GM18505 (cell line): ENCODE measurements around the gene ARPC1A.
"Not testable (repeated sequence)": the region's sequence is repeated elsewhere in the genome, so short reads cannot be mapped to it uniquely, and the experiment has no call there.

Source experiments
- ATAC-seq: cut with Tn5 transposase; IDR thresholded peaks from one replicate; pipeline ENCODE4 v1.9.1; 2021; ENCODE audit not compliant: unreplicated experiment
- POLR2A ChIP-seq: IDR thresholded peaks from 4 replicates; pipeline ENCODE4 v1.6.1; 2011; ENCODE audit warnings: borderline replicate concordance; ENCODE audit not compliant: insufficient read depth, insufficient read length; ENCODE audit errors: extremely low read depth

Gene ARPC1A

GRCh38 chr7:99309111-99309510 lies 16.6 kb upstream of the ARPC1A start:
- TF ChIP-seq POLR2A: no peak
- no peak for ATAC-seq

GRCh38 chr7:99310004-99310403 lies 15.7 kb upstream of the ARPC1A start:
- ATAC-seq: no peak
- no peak for TF ChIP-seq POLR2A

- no peak for TF ChIP-seq POLR2A
- no peak for ATAC-seq
These were observed 14.0 kb upstream of the ARPC1A start for GRCh38 chr7:99311702-99312101.

- ATAC-seq: no peak
- TF ChIP-seq POLR2A: no peak
These were observed 13.1 kb upstream of the ARPC1A start for GRCh38 chr7:99312316-99313203.

GRCh38 chr7:99313204-99313573 lies 12.5 kb upstream of the ARPC1A start:
- ATAC-seq: no peak
- TF ChIP-seq POLR2A: no peak

GRCh38 chr7:99314504-99314903 lies 11.2 kb upstream of the ARPC1A start:
- ATAC-seq: no peak
- no peak for TF ChIP-seq POLR2A

- TF ChIP-seq POLR2A: no peak
- ATAC-seq: no peak
These were observed 5.3 kb upstream of the ARPC1A start for GRCh38 chr7:99320371-99320770.

- not testable (repeated sequence) for ATAC-seq
These were observed 3.0 kb upstream of the ARPC1A start for GRCh38 chr7:99322659-99323058.

- ATAC-seq: no peak
- no peak for TF ChIP-seq POLR2A
These were observed 1.1 kb upstream of the ARPC1A start for GRCh38 chr7:99324559-99324958.

GRCh38 chr7:99325001-99325493 lies 651 bp upstream of the ARPC1A start:
- TF ChIP-seq POLR2A: no peak
- ATAC-seq: no peak

GRCh38 chr7:99326408-99326782 lies 697 bp downstream of the ARPC1A start:
- no peak for ATAC-seq
- TF ChIP-seq POLR2A: no peak

GRCh38 chr7:99330314-99330961 lies 4.7 kb downstream of the ARPC1A start:
- not testable (repeated sequence) for ATAC-seq

GRCh38 chr7:99331002-99331401 lies 5.3 kb downstream of the ARPC1A start:
- no peak for TF ChIP-seq POLR2A
- ATAC-seq: no peak

- no peak for TF ChIP-seq POLR2A
- no peak for ATAC-seq
These were observed 13.9 kb downstream of the ARPC1A start for GRCh38 chr7:99339595-99339994.

- TF ChIP-seq POLR2A: no peak
- no peak for ATAC-seq
These were observed 15.0 kb downstream of the ARPC1A start for GRCh38 chr7:99340659-99341058.

- no peak for ATAC-seq
- TF ChIP-seq POLR2A: no peak
These were observed 18.5 kb downstream of the ARPC1A start for GRCh38 chr7:99344061-99344647.

GRCh38 chr7:99350641-99351040 lies 24.9 kb downstream of the ARPC1A start:
- ATAC-seq: not testable (repeated sequence)
